ENCODE measurements around the gene RAPGEF1. TPM values are rescaled to one million over a fixed set of nuclear protein-coding genes. Genes with fewer than 3 reads are reported as not detected.

RAPGEF1 gene
- total and polyA plus RNA-seq, 2 experiments from 2014 or later = 9.9 to 82.8 TPM

DNA sequence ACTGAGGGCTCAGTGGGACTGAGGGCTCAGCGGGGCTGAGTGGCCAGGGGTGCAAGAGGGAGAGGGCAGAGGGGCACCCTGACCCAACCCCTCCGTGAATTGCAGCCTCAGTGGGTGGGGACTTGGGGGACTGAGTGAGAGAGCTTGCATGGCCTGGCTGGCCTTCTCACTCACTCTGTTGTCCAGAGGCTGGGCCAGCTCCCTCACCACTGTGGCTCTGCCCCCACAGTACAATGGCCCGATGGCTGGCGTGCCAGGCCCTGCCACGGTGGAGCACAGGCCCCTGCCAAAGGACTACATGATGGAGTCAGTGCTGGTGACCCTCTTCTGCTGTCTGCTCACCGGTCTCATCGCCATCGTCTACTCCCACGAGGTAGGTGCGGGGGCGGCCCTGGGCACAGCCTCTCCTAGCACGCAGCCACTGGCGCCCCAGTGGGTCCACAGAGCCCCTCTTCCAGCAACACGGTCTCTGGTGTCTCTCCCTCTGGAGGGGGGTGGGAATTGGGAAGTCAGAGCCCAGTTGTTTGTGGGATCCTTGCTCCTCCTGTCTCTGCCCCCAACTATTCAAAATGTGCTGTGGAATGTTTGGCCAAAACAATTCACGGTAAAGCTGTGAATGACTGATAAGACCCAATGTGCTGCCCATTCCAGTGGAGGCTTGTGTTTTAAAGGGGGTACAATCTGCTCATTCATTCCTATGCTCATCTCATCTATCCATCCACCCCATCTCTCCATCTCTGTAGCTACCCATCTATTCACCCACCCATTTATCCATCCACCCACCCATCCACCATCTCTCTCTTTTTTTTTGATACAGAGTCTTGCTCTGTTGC is 183.8 kb downstream of the RAPGEF1 start:
- DNase-seq (ENCODE audit: low spot score) (no peak), ATAC-seq (no peak)
- H3K4me2 ChIP-seq = no peak overlapping the region
- H3K79me2 ChIP-seq (replicated peaks; ENCODE audit: insufficient read depth) = no peaks in the 10 kb centered on the region
- Mint-ChIP-seq H3K4me1 (no peaks in the 10 kb centered on the region), H3K4me3 (no peak overlapping the region), H3K36me3 (ENCODE audit: low read depth) (peaks cover 3% of the 10 kb centered on the region), H3K27ac (no peak overlapping the region), H3K9me3 (peaks cover 22% of the 10 kb centered on the region), H3K27me3 (ENCODE audit: insufficient read depth, low read depth, poor library complexity) (peaks cover 43% of the 10 kb centered on the region)
- no peak for TF ChIP-seq POLR2AphosphoS5 (IDR thresholded peaks at IDR 0.05; ENCODE audit: low read depth)
- TF ChIP-seq, protein P1, sequence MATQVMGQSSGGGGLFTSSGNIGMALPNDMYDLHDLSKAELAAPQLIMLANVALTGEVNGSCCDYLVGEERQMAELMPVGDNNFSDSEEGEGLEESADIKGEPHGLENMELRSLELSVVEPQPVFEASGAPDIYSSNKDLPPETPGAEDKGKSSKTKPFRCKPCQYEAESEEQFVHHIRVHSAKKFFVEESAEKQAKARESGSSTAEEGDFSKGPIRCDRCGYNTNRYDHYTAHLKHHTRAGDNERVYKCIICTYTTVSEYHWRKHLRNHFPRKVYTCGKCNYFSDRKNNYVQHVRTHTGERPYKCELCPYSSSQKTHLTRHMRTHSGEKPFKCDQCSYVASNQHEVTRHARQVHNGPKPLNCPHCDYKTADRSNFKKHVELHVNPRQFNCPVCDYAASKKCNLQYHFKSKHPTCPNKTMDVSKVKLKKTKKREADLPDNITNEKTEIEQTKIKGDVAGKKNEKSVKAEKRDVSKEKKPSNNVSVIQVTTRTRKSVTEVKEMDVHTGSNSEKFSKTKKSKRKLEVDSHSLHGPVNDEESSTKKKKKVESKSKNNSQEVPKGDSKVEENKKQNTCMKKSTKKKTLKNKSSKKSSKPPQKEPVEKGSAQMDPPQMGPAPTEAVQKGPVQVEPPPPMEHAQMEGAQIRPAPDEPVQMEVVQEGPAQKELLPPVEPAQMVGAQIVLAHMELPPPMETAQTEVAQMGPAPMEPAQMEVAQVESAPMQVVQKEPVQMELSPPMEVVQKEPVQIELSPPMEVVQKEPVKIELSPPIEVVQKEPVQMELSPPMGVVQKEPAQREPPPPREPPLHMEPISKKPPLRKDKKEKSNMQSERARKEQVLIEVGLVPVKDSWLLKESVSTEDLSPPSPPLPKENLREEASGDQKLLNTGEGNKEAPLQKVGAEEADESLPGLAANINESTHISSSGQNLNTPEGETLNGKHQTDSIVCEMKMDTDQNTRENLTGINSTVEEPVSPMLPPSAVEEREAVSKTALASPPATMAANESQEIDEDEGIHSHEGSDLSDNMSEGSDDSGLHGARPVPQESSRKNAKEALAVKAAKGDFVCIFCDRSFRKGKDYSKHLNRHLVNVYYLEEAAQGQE (IDR thresholded peaks at IDR 0.05; ENCODE audit: unreplicated experiment) = no peak
- TF ChIP-seq, protein P2, sequence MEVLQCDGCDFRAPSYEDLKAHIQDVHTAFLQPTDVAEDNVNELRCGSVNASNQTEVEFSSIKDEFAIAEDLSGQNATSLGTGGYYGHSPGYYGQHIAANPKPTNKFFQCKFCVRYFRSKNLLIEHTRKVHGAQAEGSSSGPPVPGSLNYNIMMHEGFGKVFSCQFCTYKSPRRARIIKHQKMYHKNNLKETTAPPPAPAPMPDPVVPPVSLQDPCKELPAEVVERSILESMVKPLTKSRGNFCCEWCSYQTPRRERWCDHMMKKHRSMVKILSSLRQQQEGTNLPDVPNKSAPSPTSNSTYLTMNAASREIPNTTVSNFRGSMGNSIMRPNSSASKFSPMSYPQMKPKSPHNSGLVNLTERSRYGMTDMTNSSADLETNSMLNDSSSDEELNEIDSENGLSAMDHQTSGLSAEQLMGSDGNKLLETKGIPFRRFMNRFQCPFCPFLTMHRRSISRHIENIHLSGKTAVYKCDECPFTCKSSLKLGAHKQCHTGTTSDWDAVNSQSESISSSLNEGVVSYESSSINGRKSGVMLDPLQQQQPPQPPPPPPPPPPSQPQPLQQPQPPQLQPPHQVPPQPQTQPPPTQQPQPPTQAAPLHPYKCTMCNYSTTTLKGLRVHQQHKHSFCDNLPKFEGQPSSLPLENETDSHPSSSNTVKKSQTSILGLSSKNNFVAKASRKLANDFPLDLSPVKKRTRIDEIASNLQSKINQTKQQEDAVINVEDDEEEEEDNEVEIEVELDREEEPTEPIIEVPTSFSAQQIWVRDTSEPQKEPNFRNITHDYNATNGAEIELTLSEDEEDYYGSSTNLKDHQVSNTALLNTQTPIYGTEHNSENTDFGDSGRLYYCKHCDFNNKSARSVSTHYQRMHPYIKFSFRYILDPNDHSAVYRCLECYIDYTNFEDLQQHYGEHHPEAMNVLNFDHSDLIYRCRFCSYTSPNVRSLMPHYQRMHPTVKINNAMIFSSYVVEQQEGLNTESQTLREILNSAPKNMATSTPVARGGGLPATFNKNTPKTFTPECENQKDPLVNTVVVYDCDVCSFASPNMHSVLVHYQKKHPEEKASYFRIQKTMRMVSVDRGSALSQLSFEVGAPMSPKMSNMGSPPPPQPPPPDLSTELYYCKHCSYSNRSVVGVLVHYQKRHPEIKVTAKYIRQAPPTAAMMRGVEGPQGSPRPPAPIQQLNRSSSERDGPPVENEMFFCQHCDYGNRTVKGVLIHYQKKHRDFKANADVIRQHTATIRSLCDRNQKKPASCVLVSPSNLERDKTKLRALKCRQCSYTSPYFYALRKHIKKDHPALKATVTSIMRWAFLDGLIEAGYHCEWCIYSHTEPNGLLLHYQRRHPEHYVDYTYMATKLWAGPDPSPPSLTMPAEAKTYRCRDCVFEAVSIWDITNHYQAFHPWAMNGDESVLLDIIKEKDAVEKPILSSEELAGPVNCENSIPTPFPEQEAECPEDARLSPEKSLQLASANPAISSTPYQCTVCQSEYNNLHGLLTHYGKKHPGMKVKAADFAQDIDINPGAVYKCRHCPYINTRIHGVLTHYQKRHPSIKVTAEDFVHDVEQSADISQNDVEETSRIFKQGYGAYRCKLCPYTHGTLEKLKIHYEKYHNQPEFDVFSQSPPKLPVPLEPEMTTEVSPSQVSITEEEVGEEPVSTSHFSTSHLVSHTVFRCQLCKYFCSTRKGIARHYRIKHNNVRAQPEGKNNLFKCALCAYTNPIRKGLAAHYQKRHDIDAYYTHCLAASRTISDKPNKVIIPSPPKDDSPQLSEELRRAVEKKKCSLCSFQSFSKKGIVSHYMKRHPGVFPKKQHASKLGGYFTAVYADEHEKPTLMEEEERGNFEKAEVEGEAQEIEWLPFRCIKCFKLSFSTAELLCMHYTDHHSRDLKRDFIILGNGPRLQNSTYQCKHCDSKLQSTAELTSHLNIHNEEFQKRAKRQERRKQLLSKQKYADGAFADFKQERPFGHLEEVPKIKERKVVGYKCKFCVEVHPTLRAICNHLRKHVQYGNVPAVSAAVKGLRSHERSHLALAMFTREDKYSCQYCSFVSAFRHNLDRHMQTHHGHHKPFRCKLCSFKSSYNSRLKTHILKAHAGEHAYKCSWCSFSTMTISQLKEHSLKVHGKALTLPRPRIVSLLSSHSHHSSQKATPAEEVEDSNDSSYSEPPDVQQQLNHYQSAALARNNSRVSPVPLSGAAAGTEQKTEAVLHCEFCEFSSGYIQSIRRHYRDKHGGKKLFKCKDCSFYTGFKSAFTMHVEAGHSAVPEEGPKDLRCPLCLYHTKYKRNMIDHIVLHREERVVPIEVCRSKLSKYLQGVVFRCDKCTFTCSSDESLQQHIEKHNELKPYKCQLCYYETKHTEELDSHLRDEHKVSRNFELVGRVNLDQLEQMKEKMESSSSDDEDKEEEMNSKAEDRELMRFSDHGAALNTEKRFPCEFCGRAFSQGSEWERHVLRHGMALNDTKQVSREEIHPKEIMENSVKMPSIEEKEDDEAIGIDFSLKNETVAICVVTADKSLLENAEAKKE (CRISPR knock-in tag; IDR thresholded peaks at IDR 0.05) = no peak
- TF ChIP-seq JUNB (IDR thresholded peaks at IDR 0.05; ENCODE audit: unreplicated experiment) = no peak
- no peak for TF ChIP-seq ZNF331 (CRISPR knock-in tag; IDR thresholded peaks at IDR 0.05; ENCODE audit: low read depth)
- TF ChIP-seq, protein P3, sequence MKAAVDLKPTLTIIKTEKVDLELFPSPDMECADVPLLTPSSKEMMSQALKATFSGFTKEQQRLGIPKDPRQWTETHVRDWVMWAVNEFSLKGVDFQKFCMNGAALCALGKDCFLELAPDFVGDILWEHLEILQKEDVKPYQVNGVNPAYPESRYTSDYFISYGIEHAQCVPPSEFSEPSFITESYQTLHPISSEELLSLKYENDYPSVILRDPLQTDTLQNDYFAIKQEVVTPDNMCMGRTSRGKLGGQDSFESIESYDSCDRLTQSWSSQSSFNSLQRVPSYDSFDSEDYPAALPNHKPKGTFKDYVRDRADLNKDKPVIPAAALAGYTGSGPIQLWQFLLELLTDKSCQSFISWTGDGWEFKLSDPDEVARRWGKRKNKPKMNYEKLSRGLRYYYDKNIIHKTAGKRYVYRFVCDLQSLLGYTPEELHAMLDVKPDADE (IDR thresholded peaks at IDR 0.05) = no peak
- no peak for TF ChIP-seq EZH2phosphoT487 (IDR thresholded peaks at IDR 0.05; ENCODE audit: unreplicated experiment)
- TF ChIP-seq EZH2 (IDR thresholded peaks at IDR 0.05; ENCODE audit: low read depth, unreplicated experiment) = no peak
- no peak for TF ChIP-seq STAT1 (IDR thresholded peaks at IDR 0.05; ENCODE audit: unreplicated experiment)
- no peak for TF ChIP-seq NANOG (IDR thresholded peaks at IDR 0.05; ENCODE audit: borderline replicate concordance)
- TF ChIP-seq, protein P4, sequence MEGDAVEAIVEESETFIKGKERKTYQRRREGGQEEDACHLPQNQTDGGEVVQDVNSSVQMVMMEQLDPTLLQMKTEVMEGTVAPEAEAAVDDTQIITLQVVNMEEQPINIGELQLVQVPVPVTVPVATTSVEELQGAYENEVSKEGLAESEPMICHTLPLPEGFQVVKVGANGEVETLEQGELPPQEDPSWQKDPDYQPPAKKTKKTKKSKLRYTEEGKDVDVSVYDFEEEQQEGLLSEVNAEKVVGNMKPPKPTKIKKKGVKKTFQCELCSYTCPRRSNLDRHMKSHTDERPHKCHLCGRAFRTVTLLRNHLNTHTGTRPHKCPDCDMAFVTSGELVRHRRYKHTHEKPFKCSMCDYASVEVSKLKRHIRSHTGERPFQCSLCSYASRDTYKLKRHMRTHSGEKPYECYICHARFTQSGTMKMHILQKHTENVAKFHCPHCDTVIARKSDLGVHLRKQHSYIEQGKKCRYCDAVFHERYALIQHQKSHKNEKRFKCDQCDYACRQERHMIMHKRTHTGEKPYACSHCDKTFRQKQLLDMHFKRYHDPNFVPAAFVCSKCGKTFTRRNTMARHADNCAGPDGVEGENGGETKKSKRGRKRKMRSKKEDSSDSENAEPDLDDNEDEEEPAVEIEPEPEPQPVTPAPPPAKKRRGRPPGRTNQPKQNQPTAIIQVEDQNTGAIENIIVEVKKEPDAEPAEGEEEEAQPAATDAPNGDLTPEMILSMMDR (conservative IDR thresholded peaks at IDR 0.05; ENCODE audit: low read depth in 2 of 2) = no peak
- no peak for TF ChIP-seq ZNF114 (CRISPR knock-in tag; IDR thresholded peaks at IDR 0.05)
- TF ChIP-seq CREB1 (CRISPR knock-in tag; IDR thresholded peaks at IDR 0.05; ENCODE audit: low read depth) = no peak
- H3K4me1 ChIP-seq (ENCODE audit: insufficient read depth) = no peaks in the 10 kb centered on the region; the same call in 1 of the 2 replicates
- H4K20me1 ChIP-seq (replicated peaks; ENCODE audit: insufficient read depth) = no peaks in the 10 kb centered on the region
- no peak overlapping the region for H2AFZ ChIP-seq
- H3K4me3 ChIP-seq = no peak overlapping the region
- H3K27ac ChIP-seq (ENCODE audit: low read depth) = no peak overlapping the region
- H3K36me3 ChIP-seq (ENCODE audit: insufficient read depth) = no peaks in the 10 kb centered on the region
- peaks cover 44% of the 10 kb centered on the region for H3K27me3 ChIP-seq (ENCODE audit: insufficient read depth)
- no peaks in the 10 kb centered on the region for H3K9me2 ChIP-seq (ENCODE audit: insufficient read depth)
- no peaks in the 10 kb centered on the region for H3F3A ChIP-seq (replicated peaks; ENCODE audit: low read depth)
